HG02759 (cell line): Measurements from ENCODE around the gene EIF4G3.
"Not testable (repeated sequence)": the region's sequence is repeated elsewhere in the genome, so short reads cannot be mapped to it uniquely, and the experiment has no call there.

Experiments
- ATAC-seq: cut with Tn5 transposase; IDR thresholded peaks from one replicate; pipeline ENCODE4 v1.9.1; 2021; ENCODE audit warnings: mild to moderate bottlenecking, moderate library complexity; ENCODE audit not compliant: unreplicated experiment

Gene EIF4G3

GRCh38 chr1:20956272-20956671, 220.4 kb downstream of the EIF4G3 start:
- ATAC-seq: no peak

- ATAC-seq: no peak
These were observed 226.0 kb downstream of the EIF4G3 start for GRCh38 chr1:20950679-20951078.

GRCh38 chr1:20949871-20950590, 226.7 kb downstream of the EIF4G3 start:
- no peak for ATAC-seq

GRCh38 chr1:20948101-20948500, 228.6 kb downstream of the EIF4G3 start:
- ATAC-seq: no peak

- ATAC-seq: no peak
These were observed 229.3 kb downstream of the EIF4G3 start for GRCh38 chr1:20947409-20947808.

- ATAC-seq: no peak
These were observed 240.1 kb downstream of the EIF4G3 start for GRCh38 chr1:20936621-20937020.

GRCh38 chr1:20936216-20936615, 240.5 kb downstream of the EIF4G3 start:
- ATAC-seq: no peak

GRCh38 chr1:20935717-20936116, 241.0 kb downstream of the EIF4G3 start:
- no peak for ATAC-seq

GRCh38 chr1:20932437-20932977, 244.2 kb downstream of the EIF4G3 start:
- no peak for ATAC-seq

- ATAC-seq: no peak
These were observed 244.7 kb downstream of the EIF4G3 start for GRCh38 chr1:20931930-20932436.

- ATAC-seq: no peak
These were observed 246.3 kb downstream of the EIF4G3 start for GRCh38 chr1:20930427-20930826.

- ATAC-seq: no peak
These were observed 248.6 kb downstream of the EIF4G3 start for GRCh38 chr1:20928146-20928545.

- no peak for ATAC-seq
These were observed 255.4 kb downstream of the EIF4G3 start for GRCh38 chr1:20921285-20921684.

- no peak for ATAC-seq
These were observed 263.5 kb downstream of the EIF4G3 start for GRCh38 chr1:20913242-20913641.

- ATAC-seq: not testable (repeated sequence)
These were observed 269.2 kb downstream of the EIF4G3 start for GRCh38 chr1:20907526-20907925.

GRCh38 chr1:20903437-20903836, 273.3 kb downstream of the EIF4G3 start:
- ATAC-seq: no peak

GRCh38 chr1:20900056-20900455, 276.6 kb downstream of the EIF4G3 start:
- no peak for ATAC-seq

- no peak for ATAC-seq
These were observed 277.3 kb downstream of the EIF4G3 start for GRCh38 chr1:20899154-20899972.

- ATAC-seq: no peak
These were observed 279.9 kb downstream of the EIF4G3 start for GRCh38 chr1:20896826-20897225.

GRCh38 chr1:20893931-20894330, 282.8 kb downstream of the EIF4G3 start:
- ATAC-seq: no peak

- ATAC-seq: no peak
These were observed 285.6 kb downstream of the EIF4G3 start for GRCh38 chr1:20891091-20891490.

- ATAC-seq: no peak
These were observed 289.5 kb downstream of the EIF4G3 start for GRCh38 chr1:20887246-20887645.
